ENCODE results near the gene PTEN.
"Not testable (repeated sequence)": the region's sequence is repeated elsewhere in the genome, so short reads cannot be mapped to it uniquely, and the experiment has no call there.

Gene PTEN

GRCh38 chr10:87887548-87888289, 24.3 kb downstream of the PTEN start:
- H3K4me3 ChIP-seq (ENCODE audit: low read length), result no peak overlapping the region
- DNase-seq (ENCODE audit: low read depth), result no peak
- TF ChIP-seq CTCF (conservative IDR thresholded peaks at IDR 0.05; ENCODE audit: low read depth, low read length), result no peak

- DNase-seq (ENCODE audit: low read depth), result no peak
- no peak overlapping the region for H3K4me3 ChIP-seq (ENCODE audit: low read length)
- TF ChIP-seq CTCF (conservative IDR thresholded peaks at IDR 0.05; ENCODE audit: low read depth, low read length), result no peak
Measured at GRCh38 chr10:87895430-87895829, 32.0 kb downstream of the PTEN start.

GRCh38 chr10:87896216-87896615, 32.8 kb downstream of the PTEN start:
- no peak for TF ChIP-seq CTCF (conservative IDR thresholded peaks at IDR 0.05; ENCODE audit: low read depth, low read length)
- H3K4me3 ChIP-seq (ENCODE audit: low read length), result no peak overlapping the region
- no peak for DNase-seq (ENCODE audit: low read depth)

GRCh38 chr10:87897957-87898356, 34.5 kb downstream of the PTEN start:
- DNase-seq (ENCODE audit: low read depth); H3K4me3 ChIP-seq (ENCODE audit: low read length): not testable (repeated sequence)

GRCh38 chr10:87903396-87903795, 40.0 kb downstream of the PTEN start:
- not testable (repeated sequence) for DNase-seq (ENCODE audit: low read depth); H3K4me3 ChIP-seq (ENCODE audit: low read length)

- no peak for DNase-seq (ENCODE audit: low read depth)
- TF ChIP-seq CTCF (conservative IDR thresholded peaks at IDR 0.05; ENCODE audit: low read depth, low read length), result no peak
- H3K4me3 ChIP-seq (ENCODE audit: low read length), result no peak overlapping the region
Measured at GRCh38 chr10:87913156-87913921, 49.9 kb downstream of the PTEN start.

- TF ChIP-seq CTCF (conservative IDR thresholded peaks at IDR 0.05; ENCODE audit: low read depth, low read length), result no peak
- peak; percentile 46 for DNase-seq (ENCODE audit: low read depth)
- no peak overlapping the region for H3K4me3 ChIP-seq (ENCODE audit: low read length)
Measured at GRCh38 chr10:87915406-87915805, 52.0 kb downstream of the PTEN start.

GRCh38 chr10:87915989-87916388, 52.6 kb downstream of the PTEN start:
- TF ChIP-seq CTCF (conservative IDR thresholded peaks at IDR 0.05; ENCODE audit: low read depth, low read length), result no peak
- DNase-seq (ENCODE audit: low read depth), result peak; percentile 20
- no peak overlapping the region for H3K4me3 ChIP-seq (ENCODE audit: low read length)

Measured in retinal pigment epithelial cell (primary cell).